HG03571 (cell line): Measurements from ENCODE around the gene SQSTM1.
A peak's percentile ranks its signal among the peaks of the same experiment; 100 is the strongest.
"Not testable (repeated sequence)": the region's sequence is repeated elsewhere in the genome, so short reads cannot be mapped to it uniquely, and the experiment has no call there.

Experiments
- ATAC-seq: cut with Tn5 transposase; IDR thresholded peaks from one replicate; pipeline ENCODE4 v1.9.1; 2021; ENCODE audit not compliant: unreplicated experiment

SQSTM1 gene

GRCh38 chr5:179820483-179821297 is at the start of gene SQSTM1:
TSS of gene SQSTM1 (plus strand) at chr5:179820905. CDS start at chr5:179820937, 32 bp downstream.
- peak; percentile 36 for ATAC-seq

GRCh38 chr5:179771311-179771895 is 49.3 kb upstream of the SQSTM1 start:
- ATAC-seq, result no peak

DNA sequence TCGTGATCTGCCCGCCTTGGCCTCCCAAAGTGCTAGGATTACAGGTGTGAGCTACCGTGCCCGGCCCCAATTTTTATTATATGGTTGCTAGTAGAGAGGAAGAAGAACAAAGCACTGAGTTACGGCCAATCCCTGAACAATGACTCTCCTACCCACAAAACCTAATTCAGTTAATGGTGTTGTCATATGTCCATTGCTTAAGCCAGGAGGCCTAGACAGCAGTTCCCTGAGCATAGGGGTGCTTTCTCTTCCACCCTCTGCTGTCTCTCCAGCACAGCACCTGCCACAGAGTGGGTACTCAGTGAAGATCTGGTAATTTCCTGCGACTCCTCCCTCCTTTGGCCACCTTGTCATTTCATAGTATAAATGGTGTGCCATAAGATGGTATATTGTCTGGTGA is 48.4 kb upstream of the SQSTM1 start:
- no peak for ATAC-seq

DNA sequence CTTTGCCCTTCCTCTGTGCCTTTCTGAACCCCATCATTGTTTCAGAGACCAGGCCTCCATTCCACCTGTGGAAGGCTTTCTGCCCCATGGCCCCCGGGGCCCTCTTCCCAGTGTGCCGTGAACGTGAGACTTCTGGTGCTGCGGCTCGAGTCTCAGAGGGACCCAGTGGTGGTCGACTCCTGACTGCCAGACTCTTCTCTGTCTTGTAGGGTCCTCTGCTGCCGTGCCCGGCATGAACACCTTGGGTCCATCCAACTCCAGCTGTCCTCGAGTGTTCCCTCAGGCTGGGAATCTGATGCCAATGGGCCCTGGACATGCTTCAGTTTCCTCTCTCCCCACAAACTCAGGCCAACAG is 47.0 kb upstream of the SQSTM1 start:
- ATAC-seq, result no peak

DNA sequence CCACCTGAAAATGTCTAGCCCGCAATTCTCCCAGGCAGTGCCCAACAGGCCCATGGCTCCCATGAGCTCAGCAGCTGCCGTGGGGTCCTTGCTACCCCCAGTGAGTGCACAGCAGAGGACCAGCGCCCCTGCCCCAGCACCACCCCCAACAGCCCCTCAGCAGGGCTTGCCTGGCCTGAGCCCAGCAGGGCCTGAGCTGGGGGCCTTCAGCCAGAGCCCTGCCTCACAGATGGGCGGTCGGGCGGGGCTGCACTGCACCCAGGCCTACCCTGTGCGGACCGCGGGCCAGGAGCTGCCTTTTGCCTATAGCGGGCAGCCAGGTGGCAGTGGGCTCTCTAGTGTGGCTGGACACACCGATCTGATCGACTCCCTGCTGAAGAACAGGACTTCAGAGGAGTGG is 46.3 kb upstream of the SQSTM1 start:
- ATAC-seq, result no peak

DNA sequence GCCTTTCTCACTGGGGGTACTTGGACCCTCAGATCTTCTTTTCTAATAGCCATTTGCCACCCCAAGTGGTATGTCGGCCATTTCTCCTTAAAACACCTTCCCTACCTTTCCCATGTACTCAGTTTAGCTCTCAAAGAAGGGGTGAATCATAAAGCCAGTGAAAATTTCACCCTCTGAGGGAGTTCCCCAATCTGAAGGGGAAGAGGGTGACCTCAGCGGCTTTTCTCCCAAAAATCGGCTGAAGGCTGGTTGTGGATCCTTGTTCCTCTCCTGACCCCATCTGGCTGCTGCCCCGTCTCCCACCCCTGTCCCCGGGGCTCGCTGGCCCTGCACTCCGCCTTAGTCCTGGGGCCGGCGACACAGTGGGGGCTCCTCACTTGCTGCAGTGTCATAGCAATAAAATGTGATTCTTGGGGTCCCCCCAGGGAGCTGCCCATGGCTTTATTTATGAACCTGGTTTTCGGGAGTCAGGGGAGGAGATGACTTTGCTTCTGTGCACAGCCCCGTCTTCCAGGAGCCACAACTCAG is 44.2 kb upstream of the SQSTM1 start:
- ATAC-seq, result no peak

GRCh38 chr5:179777456-179777855 is 43.2 kb upstream of the SQSTM1 start:
- ATAC-seq, result no peak

GRCh38 chr5:179777909-179778308 is 42.8 kb upstream of the SQSTM1 start:
- no peak for ATAC-seq

DNA sequence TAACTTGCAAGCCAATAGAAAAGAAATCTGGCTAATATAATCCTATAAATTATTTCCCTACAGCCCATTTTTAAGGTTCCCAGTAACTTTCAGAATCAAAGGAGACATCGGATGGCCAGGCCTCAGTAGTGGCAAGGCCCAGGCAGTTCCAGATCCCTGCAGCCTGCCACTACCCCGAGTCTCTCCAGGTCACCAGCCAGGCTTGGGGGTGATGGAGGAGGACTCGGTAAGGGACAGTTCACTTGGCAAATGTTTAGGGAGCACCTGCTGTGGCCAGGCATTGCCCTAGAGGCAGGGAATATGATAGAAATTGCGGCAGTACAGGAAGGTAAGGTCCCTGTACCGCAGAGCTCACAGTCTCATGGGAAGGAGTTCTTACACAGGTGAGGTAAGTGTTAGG is 42.1 kb upstream of the SQSTM1 start:
- ATAC-seq, result no peak

GRCh38 chr5:179779826-179780225 is 40.9 kb upstream of the SQSTM1 start:
- no peak for ATAC-seq

DNA sequence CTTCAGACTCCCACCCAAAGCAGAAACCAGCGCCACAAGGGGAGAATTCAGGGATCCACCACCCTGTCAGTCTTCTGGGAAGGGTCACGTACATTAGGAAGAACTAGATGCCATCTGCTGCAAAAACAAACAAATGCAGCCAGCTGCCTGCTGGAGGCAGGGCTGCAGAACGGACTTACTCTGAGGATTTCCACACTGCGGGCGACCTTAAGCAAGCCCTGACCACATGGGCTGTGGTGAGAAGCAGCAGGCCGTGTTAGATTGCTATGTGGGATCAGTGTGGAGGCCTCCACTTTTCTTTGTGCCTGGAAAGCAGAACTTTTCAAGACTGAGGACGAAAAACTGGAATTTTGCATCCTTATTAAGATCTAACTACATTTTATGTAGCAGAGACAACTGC is 40.3 kb upstream of the SQSTM1 start:
- ATAC-seq, result no peak

GRCh38 chr5:179781846-179782245 is 38.9 kb upstream of the SQSTM1 start:
- ATAC-seq, result no peak

DNA sequence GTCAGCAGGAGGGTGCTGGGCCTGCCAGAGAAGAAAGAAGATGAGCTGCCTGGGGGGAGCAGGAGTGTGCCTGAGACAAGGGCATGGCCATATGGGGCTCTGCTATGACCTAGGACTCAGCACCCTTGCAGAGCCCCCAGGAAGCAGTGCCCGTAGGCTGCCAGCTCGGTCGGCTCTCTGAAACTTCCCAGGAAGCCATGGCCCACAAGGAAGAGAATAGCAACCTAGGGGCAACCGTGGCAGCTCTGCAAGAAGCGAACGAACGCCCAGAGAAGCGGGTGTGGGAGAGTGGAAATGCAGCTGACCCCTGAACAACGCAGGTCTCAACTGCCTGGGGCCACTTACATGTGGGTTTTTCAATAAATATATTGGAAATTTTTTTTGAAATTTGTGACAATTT is 37.6 kb upstream of the SQSTM1 start:
- no peak for ATAC-seq

GRCh38 chr5:179786861-179787260 is 33.8 kb upstream of the SQSTM1 start:
- ATAC-seq, result no peak

DNA sequence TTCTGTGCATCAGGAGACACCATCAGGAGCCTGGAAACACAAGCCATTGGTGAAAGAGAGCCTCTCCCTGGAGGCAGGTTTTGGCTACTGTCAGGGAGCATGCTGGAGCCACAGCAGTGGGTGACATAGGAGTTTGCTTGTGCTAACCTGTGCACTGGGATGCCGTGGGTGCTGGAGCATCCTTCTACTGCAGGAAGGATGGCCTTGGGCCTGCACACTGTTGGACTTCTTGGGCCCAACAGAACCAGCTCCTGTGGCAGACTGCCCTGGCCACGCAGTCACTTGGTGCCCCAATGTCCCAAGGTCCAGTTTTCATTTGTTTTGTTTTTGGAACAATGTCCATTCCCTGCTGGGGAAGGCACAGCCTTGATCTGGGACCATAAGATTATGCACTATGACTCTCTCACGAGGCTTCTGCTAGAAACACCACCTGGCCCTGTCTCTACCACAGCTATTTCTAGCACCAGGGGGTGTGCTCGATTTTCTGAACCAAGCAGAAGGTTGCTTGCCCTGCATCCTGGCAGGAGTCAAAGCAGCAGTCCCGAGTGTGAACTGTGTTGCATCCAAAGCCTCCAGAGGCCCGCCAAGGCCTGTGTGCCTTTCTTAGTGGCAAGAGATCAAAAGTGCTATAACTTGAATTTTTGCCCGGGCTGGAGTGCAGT is 32.4 kb upstream of the SQSTM1 start:
- no peak for ATAC-seq

- ATAC-seq, result not testable (repeated sequence)
Measured at GRCh38 chr5:179789278-179789677, 31.4 kb upstream of the SQSTM1 start.

DNA sequence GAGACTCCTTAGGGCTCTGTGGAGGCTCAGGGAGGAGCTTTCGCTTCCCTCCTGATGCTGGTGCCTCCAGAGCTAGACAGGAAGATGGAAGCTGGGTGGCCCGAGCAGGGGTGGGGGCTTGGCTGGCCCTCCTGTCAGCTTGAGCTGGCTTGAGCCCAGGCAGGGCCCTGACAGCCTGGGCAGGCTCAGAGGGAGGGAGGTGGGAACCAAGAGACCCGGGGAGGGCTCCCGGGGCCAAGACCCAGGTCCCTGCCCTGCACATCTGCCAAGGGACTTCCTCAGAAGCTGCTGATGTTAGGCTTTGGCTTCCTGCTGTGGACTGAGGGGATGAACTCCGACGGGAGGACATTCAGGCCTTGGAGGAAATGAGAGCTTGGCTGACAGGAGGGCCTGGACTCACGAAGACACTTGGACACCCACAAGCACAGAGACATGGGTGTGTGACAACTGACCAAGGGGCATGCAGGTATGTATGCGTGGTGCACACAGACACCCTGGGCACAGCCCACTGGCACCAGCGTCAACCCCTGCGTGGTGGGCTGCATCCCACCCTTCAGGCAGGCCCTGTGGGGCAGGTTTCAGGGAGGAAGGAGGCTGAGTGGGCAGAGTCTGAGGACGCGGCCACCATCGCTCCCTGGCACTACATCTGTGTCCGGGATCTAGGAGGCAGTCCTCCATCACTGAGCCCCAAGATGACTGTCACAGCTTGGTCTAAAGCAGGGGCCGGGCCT is 28.7 kb upstream of the SQSTM1 start:
- ATAC-seq, result no peak

GRCh38 chr5:179792612-179793467 is 27.9 kb upstream of the SQSTM1 start:
- no peak for ATAC-seq

DNA sequence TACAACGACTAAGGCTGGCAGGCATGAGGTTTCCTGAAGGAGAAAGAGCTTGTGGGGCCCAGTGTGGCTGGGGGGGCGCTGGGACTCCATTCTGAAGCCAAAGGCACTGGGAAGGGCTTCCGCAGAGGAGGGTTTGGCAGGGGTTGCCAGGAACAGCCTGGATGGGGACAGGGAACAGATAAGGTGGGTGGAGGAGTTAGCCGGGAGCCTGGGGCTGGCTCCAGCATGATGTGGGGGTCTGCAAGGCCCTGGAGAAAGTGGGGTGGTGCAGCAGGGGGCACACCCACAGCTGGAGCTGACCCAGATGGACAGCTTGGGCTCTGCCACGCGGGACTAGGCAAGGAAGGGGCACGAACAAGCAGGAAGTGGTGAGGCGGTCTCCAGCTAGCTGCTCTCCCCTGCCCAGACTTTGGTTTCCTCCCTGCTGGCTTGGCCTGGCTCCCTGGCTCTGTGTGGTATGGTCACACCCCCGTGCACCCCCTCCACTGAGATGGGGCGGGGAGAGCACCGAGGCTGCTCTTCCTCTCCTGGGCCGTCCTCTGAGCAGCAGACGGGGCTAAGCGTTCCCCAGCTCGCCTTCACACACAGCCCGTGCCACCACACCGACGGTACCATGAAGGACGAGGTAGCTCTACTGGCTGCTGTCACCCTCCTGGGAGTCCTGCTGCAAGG is 27.1 kb upstream of the SQSTM1 start, which contains the start of gene LTC4S:
LTC4S (plus strand) TSS at position 519 of the 672 bp plus-strand sequence; CDS start at position 614, 95 bp downstream.
- ATAC-seq, result peak; percentile 33

DNA sequence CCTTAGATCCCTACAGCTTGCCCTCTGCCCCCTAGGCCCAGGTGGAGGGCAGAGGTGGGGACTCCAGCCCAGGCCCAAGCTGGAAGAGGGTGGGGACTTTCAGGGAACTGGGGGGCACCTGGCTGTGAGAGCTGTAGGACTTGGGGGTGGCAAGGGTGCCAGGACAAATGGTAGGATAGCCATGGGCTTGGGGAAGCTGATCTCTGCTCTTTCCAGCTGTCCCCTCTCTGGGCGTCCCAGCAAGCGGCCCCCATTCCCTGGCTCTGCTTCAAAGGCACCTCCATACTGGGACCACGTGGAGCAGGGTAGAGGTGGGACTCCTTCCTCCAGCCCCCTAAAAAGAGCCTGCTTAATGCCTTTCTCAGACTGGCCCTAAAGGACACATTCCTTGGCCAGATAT is 26.5 kb upstream of the SQSTM1 start:
- ATAC-seq, result no peak
